CD14-positive monocyte (primary cell): ENCODE results near the gene MTG2. TPM values are rescaled to one million over a fixed set of nuclear protein-coding genes. Genes with fewer than 3 reads are reported as not detected.

Experiments used
- DNase-seq, 3 donors: peaks; one replicate each; pipeline ENCODE4 v3.0.0-alpha.2; 2011 to 2022
- H2AFZ ChIP-seq: 2 replicates; pipeline ENCODE4 v1.6.0; 2012; ENCODE audit warnings: mild to moderate bottlenecking, low read depth, low read length, inconsistent platforms; ENCODE audit not compliant: insufficient read depth, poor library complexity, severe bottlenecking
- H3K27ac ChIP-seq, 2 donors: 1 replicate in 1 of 2; 2 replicates in 1 of 2; pipeline ENCODE4 v1.5.1; 2012 to 2013; ENCODE audit warnings: low read length in 2 of 2, control low read depth in 1 of 2, inconsistent platforms in 1 of 2, low read depth in 1 of 2, mild to moderate bottlenecking in 1 of 2
- H3K27me3 ChIP-seq, 2 donors: one replicate each; pipeline versions ENCODE4 v1.6.0 to v1.6.1; 2011 to 2013; ENCODE audit warnings: low read length in 2 of 2; ENCODE audit not compliant: control insufficient read depth in 2 of 2, insufficient read depth in 2 of 2
- H3K36me3 ChIP-seq, 2 donors: replicated peaks in 1 of 2; 1 replicate in 1 of 2; 2 replicates in 1 of 2; pipeline versions ENCODE4 v1.5.1 to v1.6.1; 2012 to 2013; ENCODE audit warnings: low read length in 2 of 2, control low read depth in 1 of 2, inconsistent platforms in 1 of 2, mild to moderate bottlenecking in 1 of 2; ENCODE audit not compliant: insufficient read depth in 2 of 2, control insufficient read depth in 1 of 2
- H3K4me1 ChIP-seq, 2 donors: 1 replicate in 1 of 2; 2 replicates in 1 of 2; pipeline versions ENCODE4 v1.5.1 to v1.6.1; 2012 to 2013; ENCODE audit warnings: low read length in 2 of 2, control low read depth in 1 of 2, inconsistent platforms in 1 of 2, mild to moderate bottlenecking in 1 of 2, moderate library complexity in 1 of 2; ENCODE audit not compliant: insufficient read depth in 2 of 2, control insufficient read depth in 1 of 2
- H3K4me2 ChIP-seq: replicated peaks from 2 replicates; pipeline ENCODE3; 2012; ENCODE audit warnings: low read length, moderate library complexity, mild to moderate bottlenecking; ENCODE audit not compliant: poor library complexity, severe bottlenecking; ENCODE audit errors: extremely low read depth
- H3K4me3 ChIP-seq, 3 experiments: fragments of 200-600 bp in 1 of 3; sonication (generic) in 1 of 3; replicated peaks in 1 of 3; 1 replicate in 2 of 3; 2 replicates in 1 of 3; pipeline ENCODE4 v1.5.1; 2011 to 2013; ENCODE audit warnings: low read length in 3 of 3, mild to moderate bottlenecking in 3 of 3, control low read depth in 2 of 3, low read depth in 2 of 3, inconsistent platforms in 1 of 3, moderate library complexity in 1 of 3
- H3K79me2 ChIP-seq: 2 replicates; pipeline ENCODE4 v1.6.0; 2012; ENCODE audit warnings: mild to moderate bottlenecking, control low read depth, inconsistent platforms, low read length, moderate library complexity; ENCODE audit not compliant: insufficient read depth
- H3K9ac ChIP-seq: 2 replicates; pipeline ENCODE4 v1.6.0; 2017; ENCODE audit warnings: low read length, mild to moderate bottlenecking; ENCODE audit not compliant: insufficient read depth, poor library complexity, severe bottlenecking
- H3K9me3 ChIP-seq, 2 donors: replicated peaks in 1 of 2; 1 replicate in 1 of 2; 2 replicates in 1 of 2; pipeline versions ENCODE4 v1.5.1 to v1.6.1; 2012 to 2013; ENCODE audit warnings: low read length in 2 of 2, control low read depth in 1 of 2; ENCODE audit not compliant: control insufficient read depth in 1 of 2, insufficient read depth in 1 of 2
- H4K20me1 ChIP-seq: 2 replicates; pipeline ENCODE4 v1.6.0; 2012; ENCODE audit warnings: mild to moderate bottlenecking, low read length, control low read depth, moderate library complexity; ENCODE audit not compliant: insufficient read depth
- H3K27ac Mint-ChIP-seq, 7 donors: one replicate each; pipeline ENCODE4 v1.8.0; 2020; ENCODE audit warnings: mild to moderate bottlenecking in 7 of 7, mixed read lengths in 7 of 7, moderate library complexity in 6 of 7, inconsistent platforms in 2 of 7
- H3K27me3 Mint-ChIP-seq, 3 donors: one replicate each; pipeline ENCODE4 v1.8.0; 2021 to 2022; ENCODE audit warnings: low read depth in 3 of 3, mild to moderate bottlenecking in 3 of 3, mixed read lengths in 3 of 3, moderate library complexity in 3 of 3, inconsistent platforms in 1 of 3
- H3K36me3 Mint-ChIP-seq, 2 donors: one replicate each; pipeline ENCODE4 v1.8.0; 2020; ENCODE audit warnings: mixed read lengths in 2 of 2, inconsistent platforms in 1 of 2, mild to moderate bottlenecking in 1 of 2
- H3K4me1 Mint-ChIP-seq: one replicate; pipeline ENCODE4 v1.8.0; 2020; ENCODE audit warnings: mild to moderate bottlenecking, mixed read lengths
- H3K4me3 Mint-ChIP-seq, 2 donors: one replicate each; pipeline ENCODE4 v1.8.0; 2020; ENCODE audit warnings: mild to moderate bottlenecking in 2 of 2, mixed read lengths in 2 of 2, moderate library complexity in 1 of 2
- H3K9me3 Mint-ChIP-seq, 7 donors: one replicate each; pipeline ENCODE4 v1.8.0; 2020 to 2022; ENCODE audit warnings: mixed read lengths in 7 of 7, mild to moderate bottlenecking in 6 of 7, moderate library complexity in 6 of 7, inconsistent platforms in 2 of 7
- CTCF ChIP-seq: fragments of 200-600 bp; IDR thresholded peaks from one replicate; pipeline ENCODE4 v1.8.0; 2022; ENCODE audit warnings: antibody characterized with exemption, mild to moderate bottlenecking
- WGBS: methylation state at CpG from one replicate; pipeline ENCODE4 v1.1.5; 2013; ENCODE audit warnings: missing lambda C conversion rate; ENCODE audit not compliant: insufficient coverage; 5-methylcytosine and 5-hydroxymethylcytosine counted together
- intact Hi-C, 2 donors: fragments of 100-400 bp; cut with micrococcal nuclease; formaldehyde crosslinking; loops; one replicate each; pipeline versions ENCODE4 v1.15.0 to v1.15.1; 2023
- polyA plus RNA-seq, 3 donors: library from polyadenylated mRNA; depleted of rRNA in 1 of 3; unstranded in 2 of 3; stranded (reverse) in 1 of 3; fragments of 300-500 nt in 2 of 3; fragments of >200 nt in 1 of 3; fragmentation: Illumina TruSeq in 2 of 3; gene quantifications; 1 replicate in 2 of 3; 2 replicates in 1 of 3; pipeline ENCODE4 v1.2.3, GENCODE V29; 2012 to 2021

Gene MTG2
- polyA plus RNA-seq, 3 donors = 10.8 to 16.1 (median 14.9) TPM

- no peak for DNase-seq
- no peak for TF ChIP-seq CTCF
- H3K4me3 Mint-ChIP-seq = no peak overlapping the region
Measured at GRCh38 chr20:62211216-62211615, 28.4 kb downstream of the MTG2 start.

GRCh38 chr20:62211769-62212288 is 29.0 kb downstream of the MTG2 start:
- Histone ChIP-seq H3K4me3 (no peak overlapping the region), H3K27me3 (peaks cover 0 to 9% of the 10 kb centered on the region in 2 donors), H2AFZ (no peak overlapping the region), H3K4me2 (no peak overlapping the region), H3K27ac (no peak overlapping the region), H3K79me2 (no peaks in the 10 kb centered on the region), H3K36me3 (no peaks in the 10 kb centered on the region), H3K9ac (no peak overlapping the region), H3K4me1 (no peaks in the 10 kb centered on the region), H4K20me1 (no peaks in the 10 kb centered on the region), H3K9me3 (no peaks in the 10 kb centered on the region)
- Mint-ChIP-seq H3K36me3 (no peaks in the 10 kb centered on the region), H3K27ac (no peak overlapping the region), H3K4me3 (no peak overlapping the region), H3K27me3 (peaks cover 5 to 27% (median 9%) of the 10 kb centered on the region in 3 donors), H3K9me3 (no peaks in the 10 kb centered on the region), H3K4me1 (no peaks in the 10 kb centered on the region)
- WGBS = 83% methylated on average over 6 of the region's 9 CpGs
- intact Hi-C loops = no loop called here
- no peak for TF ChIP-seq CTCF
- no peak for DNase-seq

More at GRCh38 chr20:62211216-62211615, 28.4 kb downstream of the MTG2 start:
- Mint-ChIP-seq H3K4me1 (no peaks in the 10 kb centered on the region), H3K36me3 (peaks cover 0 to 2% of the 10 kb centered on the region in 2 donors), H3K27ac (no peak overlapping the region), H3K9me3 (no peaks in the 10 kb centered on the region), H3K27me3 (peaks cover 5 to 27% (median 9%) of the 10 kb centered on the region in 3 donors)
- Histone ChIP-seq H2AFZ (no peak overlapping the region), H3K4me2 (no peak overlapping the region), H3K27ac (no peak overlapping the region), H3K27me3 (peaks cover 0 to 9% of the 10 kb centered on the region in 2 donors), H3K36me3 (no peaks in the 10 kb centered on the region), H3K4me3 (no peak overlapping the region), H3K4me1 (no peaks in the 10 kb centered on the region), H4K20me1 (no peaks in the 10 kb centered on the region), H3K79me2 (no peaks in the 10 kb centered on the region), H3K9me3 (no peaks in the 10 kb centered on the region), H3K9ac (no peak overlapping the region)
- intact Hi-C loops = no loop called here
- WGBS = 93% methylated on average over 6 of the region's 8 CpGs
